ENCODE measurements around the gene KRT7. TPM values are rescaled to one million over a fixed set of nuclear protein-coding genes. Genes with fewer than 3 reads are reported as not detected.

KRT7 gene
- total RNA-seq, 1 donor from 2014 or later: 90.3 TPM

DNA sequence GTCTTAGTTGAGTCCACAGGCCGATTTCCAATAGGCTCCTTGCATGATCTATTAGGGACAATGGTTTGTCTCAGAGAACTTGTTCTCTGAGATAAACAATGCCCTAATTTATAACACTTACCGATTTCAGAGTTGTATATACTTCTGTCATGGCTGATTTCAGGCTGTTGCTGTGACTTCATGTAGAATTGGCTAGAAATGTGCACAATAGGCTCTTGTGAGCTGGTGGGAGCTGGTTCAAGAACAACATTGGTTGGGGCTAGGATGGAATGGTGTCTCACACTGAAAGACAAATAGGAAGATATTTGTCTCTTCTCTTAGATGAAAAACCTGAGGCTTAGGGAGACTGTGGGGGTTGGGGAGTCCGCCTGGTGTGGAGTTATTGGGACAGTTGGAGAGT, 34.7 kb downstream of the KRT7 start:
- DNase-seq (ENCODE audit: low spot score in 2 of 2, unreplicated experiment in 2 of 2): no peak
- H3K4me1 Mint-ChIP-seq: peaks cover 7% of the 10 kb centered on the region
- no peaks in the 10 kb centered on the region for H3K36me3 Mint-ChIP-seq

GRCh38 chr12:52268212-52268611, 35.2 kb downstream of the KRT7 start:
- no peak for DNase-seq (ENCODE audit: low spot score in 2 of 2, unreplicated experiment in 2 of 2)
- Mint-ChIP-seq H3K9me3 (no peaks in the 10 kb centered on the region), H3K27ac (no peak overlapping the region), H3K4me1 (peaks cover 7% of the 10 kb centered on the region), H3K4me3 (no peak overlapping the region), H3K36me3 (no peaks in the 10 kb centered on the region), H3K27me3 (ENCODE audit: low read depth) (peaks cover 11% of the 10 kb centered on the region)
- no peak for TF ChIP-seq CTCF (IDR thresholded peaks at IDR 0.05; ENCODE audit: unreplicated experiment)

More for the DNA sequence above, 34.7 kb downstream of the KRT7 start:
- no peaks in the 10 kb centered on the region for H3K9me3 Mint-ChIP-seq
- peaks cover 11% of the 10 kb centered on the region for H3K27me3 Mint-ChIP-seq (ENCODE audit: low read depth)
- H3K4me3 Mint-ChIP-seq: no peak overlapping the region
- TF ChIP-seq CTCF (IDR thresholded peaks at IDR 0.05; ENCODE audit: unreplicated experiment): no peak
- no peak overlapping the region for H3K27ac Mint-ChIP-seq

DNA sequence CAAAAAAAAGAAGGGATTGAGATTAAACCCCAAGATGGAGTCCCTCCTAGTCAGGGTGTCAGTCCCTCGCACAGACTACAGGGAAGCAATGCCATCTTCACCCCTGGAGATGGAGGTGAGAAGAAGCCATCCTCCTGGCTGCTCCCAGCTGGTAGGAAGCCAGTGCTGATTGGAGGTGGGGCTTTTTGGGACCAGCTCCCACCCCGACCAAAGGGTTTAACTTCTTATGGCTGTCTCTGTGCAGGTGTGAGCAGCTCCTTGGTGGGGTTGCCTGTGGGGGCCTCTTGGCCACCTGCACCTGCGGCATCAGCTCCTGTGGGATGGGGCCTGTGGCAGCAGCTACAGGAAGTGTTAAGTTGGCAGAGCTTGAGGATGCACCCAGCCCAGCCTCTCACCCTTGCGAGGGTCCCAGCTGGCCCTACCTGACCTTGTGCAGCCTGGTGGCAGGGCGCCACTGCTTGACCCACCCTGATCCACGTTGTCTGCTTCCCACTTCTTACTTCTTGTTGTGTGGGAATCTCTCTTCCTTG, 37.6 kb downstream of the KRT7 start:
- H3K4me3 Mint-ChIP-seq: no peak overlapping the region
- no peaks in the 10 kb centered on the region for H3K36me3 Mint-ChIP-seq
- TF ChIP-seq CTCF (IDR thresholded peaks at IDR 0.05; ENCODE audit: unreplicated experiment): no peak
- peaks cover 16% of the 10 kb centered on the region for H3K27me3 Mint-ChIP-seq (ENCODE audit: low read depth)
- no peak overlapping the region for H3K27ac Mint-ChIP-seq
- peaks cover 7% of the 10 kb centered on the region for H3K4me1 Mint-ChIP-seq
- no peak for DNase-seq (ENCODE audit: low spot score in 2 of 2, unreplicated experiment in 2 of 2)
- H3K9me3 Mint-ChIP-seq: no peaks in the 10 kb centered on the region

GRCh38 chr12:52271158-52271557, 38.1 kb downstream of the KRT7 start:
- H3K4me3 Mint-ChIP-seq: no peak overlapping the region
- no peaks in the 10 kb centered on the region for H3K36me3 Mint-ChIP-seq
- no peaks in the 10 kb centered on the region for H3K9me3 Mint-ChIP-seq
- H3K27me3 Mint-ChIP-seq (ENCODE audit: low read depth): peaks cover 16% of the 10 kb centered on the region
- peaks cover 7% of the 10 kb centered on the region for H3K4me1 Mint-ChIP-seq
- H3K27ac Mint-ChIP-seq: no peak overlapping the region
- DNase-seq (ENCODE audit: low spot score in 2 of 2, unreplicated experiment in 2 of 2): no peak
- no peak for TF ChIP-seq CTCF (IDR thresholded peaks at IDR 0.05; ENCODE audit: unreplicated experiment)

- Mint-ChIP-seq H3K4me3 (no peak within 1 kb of the TSS), H3K27me3 (ENCODE audit: low read depth) (peaks cover 16% of the 10 kb centered on the region), H3K9me3 (no peaks in the 10 kb centered on the region), H3K4me1 (peaks cover 18% of the 10 kb centered on the region), H3K36me3 (no peaks in the 10 kb centered on the region), H3K27ac (no peak within 1 kb of the TSS)
- no peak for DNase-seq (ENCODE audit: low spot score in 2 of 2, unreplicated experiment in 2 of 2)
- TF ChIP-seq CTCF (IDR thresholded peaks at IDR 0.05; ENCODE audit: unreplicated experiment): no peak
Observed at GRCh38 chr12:52274521-52275120, 41.6 kb downstream of the KRT7 start, which contains the start of gene KRT86. TSS of gene KRT86 (plus strand) at chr12:52274645. CDS start at chr12:52301917, 27,272 bp downstream.
